Measurements from ENCODE around the gene NPR3.

The NPR3 gene

GRCh38 chr5:32683125-32683524 lies 28.0 kb upstream of the NPR3 start:
- no peak for TF ChIP-seq NFIC (IDR thresholded peaks at IDR 0.05)
- TF ChIP-seq EGR1 (IDR thresholded peaks at IDR 0.05) = no peak
- no peak for TF ChIP-seq CREB1 (IDR thresholded peaks at IDR 0.05; ENCODE audit: low read depth)

GRCh38 chr5:32684260-32684659 lies 26.9 kb upstream of the NPR3 start:
- no peak for TF ChIP-seq USF1 (IDR thresholded peaks at IDR 0.05)
- no peak for TF ChIP-seq REST (IDR thresholded peaks at IDR 0.05; ENCODE audit: low read depth)
- TF ChIP-seq RAD21 (IDR thresholded peaks at IDR 0.05; ENCODE audit: low read depth) = no peak
- TF ChIP-seq TAF1 (IDR thresholded peaks at IDR 0.05; ENCODE audit: low read depth) = no peak
- TF ChIP-seq TEAD4 (IDR thresholded peaks at IDR 0.05) = no peak
- TF ChIP-seq EGR1 (IDR thresholded peaks at IDR 0.05) = no peak

GRCh38 chr5:32686799-32687498 lies 24.2 kb upstream of the NPR3 start:
- TF ChIP-seq MAX (IDR thresholded peaks at IDR 0.05) = no peak

- TF ChIP-seq TEAD4 (IDR thresholded peaks at IDR 0.05) (peak; percentile 80), NFIC (IDR thresholded peaks at IDR 0.05) (peak; percentile 97), TCF12 (IDR thresholded peaks at IDR 0.05; ENCODE audit: low read depth) (no peak)
Measured at GRCh38 chr5:32687499-32687831, 23.7 kb upstream of the NPR3 start.

- TF ChIP-seq RAD21 (IDR thresholded peaks at IDR 0.05; ENCODE audit: low read depth) (0 out of 2 replicates have a peak, but pooled peaks have one; percentile 21), TAF1 (IDR thresholded peaks at IDR 0.05; ENCODE audit: low read depth) (no peak), TEAD4 (IDR thresholded peaks at IDR 0.05) (no peak)
Measured at GRCh38 chr5:32690153-32690552, 21.0 kb upstream of the NPR3 start.

GRCh38 chr5:32690666-32691065 lies 20.5 kb upstream of the NPR3 start:
- no peak for TF ChIP-seq RAD21 (IDR thresholded peaks at IDR 0.05; ENCODE audit: low read depth)
- TF ChIP-seq NFIC (IDR thresholded peaks at IDR 0.05) = no peak
- no peak for TF ChIP-seq CREB1 (IDR thresholded peaks at IDR 0.05; ENCODE audit: low read depth)
- TF ChIP-seq EGR1 (IDR thresholded peaks at IDR 0.05) = no peak
- no peak for TF ChIP-seq REST (IDR thresholded peaks at IDR 0.05; ENCODE audit: low read depth)
- TF ChIP-seq TCF12 (IDR thresholded peaks at IDR 0.05; ENCODE audit: low read depth) = no peak
- no peak for TF ChIP-seq EP300 (IDR thresholded peaks at IDR 0.05; ENCODE audit: borderline replicate concordance)
- no peak for TF ChIP-seq FOXM1 (IDR thresholded peaks at IDR 0.05; ENCODE audit: borderline replicate concordance, low read depth)
- no peak for TF ChIP-seq YY1 (IDR thresholded peaks at IDR 0.05; ENCODE audit: low read depth)
- no peak for TF ChIP-seq TAF1 (IDR thresholded peaks at IDR 0.05; ENCODE audit: low read depth)

GRCh38 chr5:32692036-32692746 lies 18.9 kb upstream of the NPR3 start:
- no peak for TF ChIP-seq TAF1 (IDR thresholded peaks at IDR 0.05; ENCODE audit: low read depth)
- TF ChIP-seq ZBTB7A (IDR thresholded peaks at IDR 0.05; ENCODE audit: low read depth) = no peak
- TF ChIP-seq REST (IDR thresholded peaks at IDR 0.05; ENCODE audit: low read depth) = no peak
- no peak for TF ChIP-seq CREB1 (IDR thresholded peaks at IDR 0.05; ENCODE audit: low read depth)
- TF ChIP-seq CEBPB (IDR thresholded peaks at IDR 0.05) = no peak

All from Ishikawa (cell line).